ENCODE results near the gene SLC39A12.
A peak's percentile ranks its signal among the peaks of the same experiment; 100 is the strongest.

Gene SLC39A12

GRCh38 chr10:18066947-18067346 is 115.2 kb downstream of the SLC39A12 start:
- no peak for DNase-seq

DNA sequence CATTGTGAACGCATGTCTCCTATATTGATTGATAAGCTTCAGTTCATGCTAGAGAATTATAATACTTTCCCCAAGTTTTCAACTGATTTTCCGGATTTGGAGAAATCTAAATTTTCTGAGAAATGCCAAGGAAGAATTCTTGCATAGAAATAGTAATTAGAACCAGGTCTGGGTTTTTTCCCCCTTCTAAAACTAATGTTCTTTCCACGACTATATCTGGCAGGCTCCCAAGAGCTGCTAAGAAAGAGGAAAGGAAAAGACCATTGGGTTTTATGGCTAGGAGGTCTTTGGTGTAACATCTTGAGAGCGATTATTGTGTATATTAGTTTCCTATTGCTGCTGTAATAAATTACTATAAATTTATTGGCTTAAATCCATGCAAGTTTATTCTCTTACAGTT is 116.7 kb downstream of the SLC39A12 start:
- no peak for DNase-seq

- DNase-seq, result peak; percentile 42
Observed at GRCh38 chr10:18071591-18071990, 119.9 kb downstream of the SLC39A12 start.

- no peak for DNase-seq
Observed at GRCh38 chr10:18073314-18073713, 121.6 kb downstream of the SLC39A12 start.

DNA sequence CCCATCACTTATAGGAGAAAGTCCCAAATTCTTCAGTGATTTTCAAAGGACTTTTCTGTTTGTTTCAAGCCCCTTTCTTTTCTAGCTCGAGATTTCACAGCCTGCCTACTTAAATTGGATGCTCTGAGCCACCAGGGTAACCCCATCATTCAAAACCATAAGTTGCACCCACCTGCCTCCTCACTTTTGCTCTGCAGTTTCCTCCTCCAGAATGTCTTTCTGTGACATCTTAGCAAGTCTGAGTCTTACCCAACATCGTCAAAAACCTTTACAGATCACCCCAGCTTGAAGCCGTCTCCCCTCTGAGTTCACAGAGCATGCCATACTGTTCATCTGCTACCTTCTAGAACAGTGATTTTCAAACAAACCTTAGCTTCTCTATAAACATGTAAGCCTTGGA is 124.2 kb downstream of the SLC39A12 start:
- DNase-seq, result no peak

DNA sequence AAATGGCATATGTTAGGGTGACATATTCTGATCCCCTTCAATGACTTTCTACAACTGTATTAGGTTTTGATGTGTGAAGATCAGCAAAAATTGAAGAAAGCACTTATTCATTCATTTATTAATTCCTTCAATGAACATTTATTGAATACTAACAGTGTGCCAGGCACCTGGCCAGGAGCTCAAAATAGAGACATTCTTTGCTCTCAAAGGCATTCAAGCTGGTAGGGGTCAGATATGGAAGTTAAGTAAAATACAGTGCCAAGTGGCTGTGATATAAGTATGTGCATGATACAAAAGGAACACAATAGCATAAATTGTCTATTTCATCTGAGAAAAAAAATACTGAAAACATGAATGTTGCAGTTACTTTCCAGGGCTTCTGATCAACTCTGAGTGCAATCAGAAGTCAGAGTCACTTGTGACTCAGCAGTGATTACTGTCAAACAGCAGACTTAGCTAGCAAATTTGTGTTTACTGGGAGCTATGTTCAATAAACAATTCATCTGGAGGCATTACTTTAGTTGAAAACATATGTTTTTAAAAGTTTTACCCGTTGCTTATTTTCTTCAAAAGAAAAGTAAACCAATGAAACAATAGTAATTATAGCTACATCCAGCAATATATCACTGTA is 128.1 kb downstream of the SLC39A12 start:
- DNase-seq, result no peak

DNA sequence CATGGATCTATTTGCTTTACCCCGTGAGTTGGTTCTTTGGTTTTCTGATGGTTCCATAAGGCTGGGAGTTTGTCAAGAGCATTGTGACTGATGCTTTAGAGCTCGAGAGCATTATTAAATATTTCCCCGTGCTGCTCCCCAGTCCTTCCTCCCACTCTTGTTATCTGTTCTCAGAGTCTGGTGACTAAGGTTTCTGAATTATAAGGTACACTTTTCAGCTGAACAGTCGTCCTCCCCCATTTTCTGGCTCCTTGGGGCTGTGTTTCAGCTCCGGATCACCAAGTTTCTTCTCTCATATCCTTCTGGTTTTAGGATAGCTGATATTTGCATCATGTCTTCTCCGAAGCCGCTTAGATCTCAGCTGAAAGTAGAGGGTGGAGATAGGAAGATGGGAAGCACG is 130.7 kb downstream of the SLC39A12 start:
- no peak for DNase-seq

GRCh38 chr10:18085855-18086254 is 134.1 kb downstream of the SLC39A12 start:
- DNase-seq, result no peak

- DNase-seq, result no peak
Observed at GRCh38 chr10:18086746-18087145, 135.0 kb downstream of the SLC39A12 start.

DNA sequence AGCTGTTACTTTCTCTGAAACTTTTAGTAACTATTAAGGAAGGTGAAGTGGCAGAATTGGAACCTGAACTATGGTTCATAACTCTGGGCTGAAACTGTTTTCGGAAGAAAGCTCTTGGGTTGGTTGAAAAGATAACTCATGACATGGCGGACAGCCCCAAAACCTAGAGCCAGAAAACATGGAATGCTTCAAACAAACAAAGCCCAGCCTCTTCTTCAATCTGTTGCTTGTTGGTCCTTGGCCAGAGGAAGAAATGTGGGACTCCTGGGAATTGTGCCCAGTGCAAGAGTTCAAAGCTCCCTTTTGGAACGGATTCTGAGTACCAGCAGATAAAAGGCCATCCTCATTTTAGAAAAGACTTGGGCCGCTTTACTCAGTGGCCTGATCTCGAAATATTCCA is 135.6 kb downstream of the SLC39A12 start:
- no peak for DNase-seq
